ENCODE results near the gene EPHA5.

DNA sequence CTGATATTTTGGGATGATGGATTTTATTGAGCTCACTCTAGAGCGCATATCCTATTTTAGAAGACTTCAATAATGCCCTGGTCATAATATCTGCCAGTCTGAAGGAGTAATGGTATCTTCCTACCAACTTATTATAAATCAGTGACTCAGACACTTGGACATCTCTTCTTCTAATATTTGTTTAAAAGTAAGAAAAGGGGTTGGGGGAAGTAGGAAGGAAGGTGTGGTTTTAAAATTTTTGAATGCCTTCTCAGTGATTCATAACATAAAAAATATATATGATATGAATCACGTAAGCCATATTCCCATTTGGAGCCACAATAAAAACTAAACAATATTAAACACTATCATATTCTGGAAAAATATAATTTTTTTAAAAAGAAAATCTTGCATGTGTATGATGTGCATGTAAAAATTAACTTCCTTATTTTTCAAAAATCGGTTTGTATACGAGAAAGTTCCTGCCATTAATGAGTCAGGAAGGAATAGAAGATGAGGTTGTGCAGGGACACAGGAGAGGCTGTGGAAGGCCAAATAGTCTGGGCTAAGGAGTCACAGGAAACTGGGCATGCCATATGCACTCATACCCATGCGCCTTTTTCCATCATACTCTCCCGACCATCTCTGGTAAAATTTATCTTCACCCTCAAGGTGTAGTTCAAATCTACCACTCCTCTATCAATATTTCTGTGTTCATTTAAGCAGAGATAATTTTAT, 286.5 kb downstream of the EPHA5 start:
- TF ChIP-seq GATA3 (IDR thresholded peaks at IDR 0.05; ENCODE audit: low read depth, low read length) (no peak), GATA2 (IDR thresholded peaks at IDR 0.05; ENCODE audit: low read depth, low read length) (no peak)
